Measurements from ENCODE around the gene CPSF3.
"Not testable (repeated sequence)": the region's sequence is repeated elsewhere in the genome, so short reads cannot be mapped to it uniquely, and the experiment has no call there.

Gene CPSF3

DNA sequence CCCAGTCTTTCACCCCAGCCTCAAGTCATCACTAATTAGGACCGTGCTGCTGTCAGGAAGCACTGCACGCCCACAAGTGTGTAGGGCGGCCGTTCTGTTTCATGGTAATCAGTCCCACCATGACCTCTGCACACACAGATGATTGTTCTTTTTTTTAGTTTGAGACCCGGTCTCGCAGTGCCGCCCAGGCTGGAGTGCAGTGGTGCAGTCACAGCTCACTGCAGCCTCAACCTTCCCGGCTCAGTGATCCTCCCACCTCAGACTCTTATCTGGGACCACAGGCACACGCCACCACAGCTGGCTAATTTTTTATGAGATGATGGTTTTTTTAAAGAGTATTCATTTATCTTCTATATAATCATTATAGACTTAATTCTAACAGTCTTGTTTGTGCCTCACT, 49.1 kb downstream of the CPSF3 start:
- no peak for DNase-seq

DNA sequence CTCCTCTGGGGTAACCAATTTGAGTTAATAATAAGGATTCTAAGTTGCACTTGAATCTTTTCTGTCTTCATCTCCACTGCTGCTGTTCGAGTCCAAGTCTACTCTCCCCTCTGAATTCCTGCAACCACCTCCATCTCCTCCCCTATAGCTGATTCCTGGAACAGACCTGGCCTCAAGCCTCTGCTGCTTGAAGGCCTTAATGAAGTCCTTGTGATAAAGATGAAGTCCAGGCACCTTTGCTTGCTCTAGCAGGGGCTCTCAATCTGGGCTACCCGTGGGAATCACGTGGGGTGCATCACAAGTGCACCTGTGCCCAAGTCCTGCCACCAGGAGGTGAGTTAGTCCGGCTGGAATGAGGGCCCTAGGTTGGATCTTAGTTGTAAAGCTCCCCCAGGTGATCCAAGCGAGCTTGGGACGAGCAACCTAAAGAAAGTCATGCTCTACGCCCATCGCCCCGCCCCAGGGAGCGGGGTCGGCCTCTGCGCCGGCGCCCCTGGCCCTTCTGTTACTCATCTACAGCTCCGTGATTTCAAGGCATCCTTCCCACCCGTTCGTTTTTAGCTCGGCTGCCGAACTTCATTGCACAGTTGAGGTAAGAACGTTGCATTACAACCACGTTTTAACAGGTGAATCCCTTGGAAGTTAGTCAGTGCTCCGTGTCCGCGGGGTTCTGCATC, 50.0 kb downstream of the CPSF3 start:
- DNase-seq: peak; percentile 37

DNA sequence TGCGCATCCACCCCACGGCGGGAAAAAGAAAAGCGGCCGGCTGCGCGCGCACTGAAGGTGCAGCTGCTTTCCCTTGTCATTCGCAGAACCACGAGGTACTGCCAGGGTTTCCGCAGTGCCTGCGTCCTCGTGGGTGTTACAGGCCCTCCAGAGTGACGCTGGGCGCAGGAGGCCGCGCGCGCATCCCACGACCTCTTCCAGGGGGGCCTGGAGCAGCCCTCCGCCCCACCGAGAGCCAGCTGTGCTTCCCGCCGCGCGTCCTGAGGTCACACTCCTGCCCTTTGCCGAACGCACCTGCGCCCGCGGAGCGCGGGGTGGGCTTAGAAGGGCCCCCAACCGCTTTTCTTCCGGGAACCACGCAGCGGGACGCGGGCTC, 50.5 kb downstream of the CPSF3 start:
- DNase-seq: peak; percentile 50

DNA sequence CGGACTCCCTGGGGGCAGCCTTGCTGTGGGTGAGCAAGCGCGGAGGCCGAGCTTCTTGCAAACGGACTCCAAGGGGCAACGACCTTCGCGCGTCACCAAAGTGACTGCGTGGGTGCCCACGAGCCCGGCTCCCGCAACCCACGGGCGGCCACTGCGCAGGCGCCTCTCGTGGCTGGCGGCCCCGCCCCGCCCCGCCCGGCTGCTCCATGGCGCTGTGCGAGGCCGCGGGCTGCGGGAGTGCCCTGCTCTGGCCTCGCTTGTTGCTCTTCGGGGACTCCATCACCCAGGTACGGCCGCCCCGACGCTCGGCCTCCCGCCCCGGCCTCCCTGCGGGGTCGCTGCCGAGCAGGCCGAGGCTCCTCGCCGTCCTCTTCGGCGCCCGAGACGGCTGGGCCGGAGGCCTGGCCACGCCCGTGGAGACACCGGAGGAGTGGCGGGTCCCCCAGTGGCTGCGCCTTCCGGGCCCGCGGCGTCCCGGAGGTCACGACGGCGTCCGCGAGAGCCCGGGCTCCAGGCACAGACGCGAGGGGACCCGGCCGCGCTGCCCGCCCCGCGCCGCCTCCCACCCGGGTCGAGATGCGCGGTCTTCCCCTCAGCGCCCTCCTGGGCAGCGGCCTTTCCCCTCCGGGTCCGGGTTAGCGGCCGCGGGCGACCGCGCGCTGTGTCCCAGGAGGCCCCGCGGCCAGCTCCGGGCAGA, 51.1 kb downstream of the CPSF3 start, which contains the start of gene IAH1:
IAH1 (plus strand) TSS at position 191 of the 697 bp plus-strand sequence; CDS start at position 207, 16 bp downstream.
- peak; percentile 77 for DNase-seq

DNA sequence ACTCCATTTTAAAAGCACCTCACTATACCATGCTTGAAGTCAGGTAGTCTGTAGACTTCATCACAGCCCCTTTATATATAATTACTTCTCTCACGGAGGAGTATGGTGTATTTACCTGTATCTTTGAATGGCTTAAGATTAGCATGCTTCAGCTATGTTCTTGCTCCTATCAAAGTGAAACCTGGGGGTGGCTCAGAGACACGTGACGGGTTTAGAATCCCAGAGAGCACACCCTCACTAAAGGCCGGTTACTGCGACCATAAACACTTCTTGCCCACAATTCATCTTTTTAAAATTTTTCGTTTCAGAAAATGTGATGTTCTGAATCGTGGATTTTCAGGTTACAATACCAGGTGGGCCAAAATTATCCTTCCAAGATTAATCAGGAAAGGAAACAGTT, 54.5 kb downstream of the CPSF3 start:
- no peak for DNase-seq

DNA sequence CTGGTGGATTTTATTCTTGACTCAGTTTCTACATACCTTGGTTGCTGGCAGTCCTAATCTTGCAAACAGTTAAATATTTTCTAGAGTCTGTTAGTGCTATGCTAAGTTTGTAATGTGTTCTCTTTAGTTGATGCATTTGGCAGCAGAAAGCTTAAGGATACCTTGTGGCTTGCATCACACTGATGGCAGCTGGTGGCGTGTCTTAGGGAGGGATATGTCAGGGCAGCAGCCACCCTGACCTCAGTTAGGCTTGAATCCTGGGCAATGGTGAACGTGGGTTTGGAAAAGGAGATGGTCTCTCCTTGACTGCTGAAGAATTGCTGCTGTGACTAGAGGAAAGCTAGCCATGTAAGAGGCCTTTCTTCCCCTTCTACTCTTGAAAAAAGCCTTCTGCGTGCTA, 55.1 kb downstream of the CPSF3 start:
- no peak for DNase-seq

DNA sequence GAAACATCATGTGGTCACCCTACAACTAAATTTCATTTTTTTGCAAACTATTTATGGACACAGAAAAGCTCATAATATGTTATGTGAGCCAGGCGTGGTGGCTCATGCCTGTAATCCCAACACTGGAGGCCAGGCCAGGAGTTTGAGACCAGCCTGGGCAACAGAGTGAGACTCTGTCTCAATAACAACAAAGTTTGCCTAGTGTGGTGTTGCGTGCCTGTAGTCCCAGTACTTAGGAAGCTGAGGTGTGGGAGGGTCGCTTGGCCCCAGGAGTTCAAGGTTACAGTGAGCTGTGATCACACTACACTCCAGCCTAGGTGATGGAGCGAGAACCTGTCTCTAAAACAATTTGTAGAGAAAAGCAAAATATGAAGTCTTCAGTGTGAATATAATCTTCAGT, 56.7 kb downstream of the CPSF3 start:
- DNase-seq: no peak

DNA sequence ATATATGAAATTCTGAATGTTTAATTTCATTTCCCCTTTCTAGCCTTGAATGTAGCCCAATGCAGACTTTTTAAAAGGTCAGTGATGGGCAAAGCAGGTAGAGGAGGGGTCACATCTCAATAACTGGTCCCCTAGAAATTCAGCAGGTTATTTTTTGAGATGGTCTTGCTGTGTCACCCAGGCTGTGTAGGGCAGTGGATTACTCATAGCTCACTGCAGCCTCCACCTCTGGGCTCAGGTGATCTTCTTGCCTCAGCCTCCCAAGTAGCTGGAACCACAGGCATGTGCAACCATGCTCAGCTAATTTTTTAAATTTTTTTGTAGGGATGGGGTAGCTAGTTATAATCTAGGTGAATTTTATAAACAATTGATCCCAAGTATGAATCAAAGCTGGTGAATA, 59.7 kb downstream of the CPSF3 start:
- no peak for DNase-seq

DNA sequence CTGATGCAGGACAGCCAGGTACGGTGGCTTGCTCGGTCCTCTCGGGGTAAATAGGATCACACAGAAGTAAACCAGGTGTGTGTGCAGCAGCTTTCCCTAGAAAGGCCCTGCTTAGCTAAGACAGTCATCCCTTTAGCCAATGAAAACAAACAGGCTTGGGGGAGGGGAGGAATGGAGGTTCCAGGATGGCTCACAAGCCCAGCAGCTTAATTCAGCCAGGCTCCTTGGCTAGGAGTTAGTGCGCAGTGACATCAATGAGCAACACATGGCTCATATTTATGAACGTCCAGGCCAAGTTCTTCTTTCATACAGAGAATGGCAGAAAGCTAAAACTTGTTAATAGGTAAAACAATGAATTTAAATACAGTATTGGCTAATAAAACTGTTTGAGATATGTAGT, 61.1 kb downstream of the CPSF3 start:
- DNase-seq: no peak

DNA sequence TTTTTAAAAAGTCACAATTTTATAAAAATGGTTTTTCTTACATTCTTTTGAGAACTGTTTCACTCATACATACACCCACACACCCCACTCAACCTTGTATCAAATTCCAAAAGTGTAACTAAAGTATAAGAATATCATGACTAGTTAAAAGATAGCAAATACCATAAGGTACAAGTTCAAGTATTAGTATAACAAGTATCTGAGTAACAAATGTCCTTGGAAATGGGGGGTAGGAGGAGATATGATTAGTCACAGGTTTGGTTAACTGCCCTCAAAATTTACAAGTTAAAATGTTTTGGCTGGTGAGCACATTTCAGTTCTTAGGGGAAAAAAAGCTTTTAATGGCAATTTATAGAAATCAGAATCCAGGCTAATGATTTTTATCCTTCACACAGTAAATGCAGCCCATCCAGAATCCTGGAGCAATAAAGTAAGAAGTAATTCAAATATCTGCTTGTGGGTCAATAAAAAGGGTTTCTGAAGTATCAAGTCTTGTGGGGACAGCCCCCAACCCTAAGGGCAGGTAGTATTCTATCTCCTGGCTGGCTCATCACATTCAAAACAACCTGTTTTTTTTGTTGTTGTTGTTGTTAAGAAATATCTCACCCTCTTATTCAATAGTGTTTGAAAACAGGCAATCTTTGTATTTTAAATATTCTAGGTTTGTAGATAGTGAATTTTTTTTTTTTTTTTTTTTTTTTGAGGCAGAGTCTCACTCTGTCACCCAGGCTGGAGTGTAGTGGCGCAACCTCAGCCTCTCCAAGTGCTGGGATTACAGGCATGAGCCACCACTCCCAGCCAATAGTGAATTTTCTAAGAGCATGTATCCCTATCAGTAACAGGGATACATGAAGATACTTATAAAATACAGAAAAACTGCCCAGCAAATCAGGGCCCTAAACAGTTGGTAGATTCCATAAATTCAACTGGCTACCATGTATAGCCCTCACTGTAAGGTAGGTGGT, 65.4 kb downstream of the CPSF3 start:
- DNase-seq: no peak

DNA sequence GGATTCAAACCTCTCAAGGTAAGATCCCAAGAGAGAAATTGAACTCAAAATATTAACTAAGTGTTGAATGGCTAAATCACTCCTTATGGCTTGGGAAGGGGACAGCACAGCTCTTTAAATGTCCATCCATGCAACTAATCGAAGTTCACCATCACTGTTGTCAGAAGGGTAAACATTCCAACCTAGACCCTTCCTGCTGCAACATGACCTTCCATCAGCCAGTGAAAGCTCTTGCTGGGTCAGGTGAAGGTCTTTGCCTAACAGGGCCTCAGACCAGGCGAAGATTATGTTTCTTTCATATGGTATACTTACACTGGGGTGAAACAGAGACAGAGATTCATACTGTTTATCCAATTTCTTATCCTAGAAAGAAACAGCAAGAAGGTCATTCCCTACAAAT, 67.3 kb downstream of the CPSF3 start:
- no peak for DNase-seq

DNA sequence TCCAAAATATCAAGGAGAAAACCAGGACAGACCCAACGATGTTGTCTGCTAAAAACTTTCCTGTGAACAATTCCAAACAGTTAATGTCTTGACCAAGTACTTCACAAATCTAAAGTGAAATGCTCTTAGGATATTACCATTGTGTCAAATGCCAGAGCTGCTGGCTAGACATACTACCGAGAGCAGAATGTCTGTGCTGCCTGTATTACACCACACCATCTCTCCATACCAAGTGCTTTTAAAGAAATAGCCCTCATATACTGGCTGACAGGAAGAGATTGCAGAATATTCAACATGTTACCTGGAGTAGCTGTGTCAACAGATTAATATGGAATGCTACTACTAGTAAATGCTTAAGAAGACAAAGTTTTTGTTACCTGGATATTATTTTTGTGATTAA, 69.5 kb downstream of the CPSF3 start:
- DNase-seq: no peak

DNA sequence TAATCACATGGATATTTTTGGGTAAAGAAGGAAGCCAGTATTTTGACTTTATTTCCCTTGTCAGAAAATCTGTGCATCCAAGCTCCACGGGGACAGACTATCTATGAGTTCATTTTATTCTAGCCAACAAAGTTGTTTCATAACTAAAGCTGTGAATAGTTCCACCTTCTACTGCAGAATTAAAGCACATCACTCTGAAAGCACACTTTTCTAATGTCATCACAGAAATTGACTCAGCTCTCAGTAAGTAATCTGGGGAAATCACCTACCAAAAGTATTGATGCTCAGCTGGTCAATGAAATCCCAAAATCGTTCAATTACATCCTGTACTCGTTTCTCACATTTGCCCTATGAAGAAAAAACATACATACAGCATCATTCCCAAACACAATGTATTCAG, 70.0 kb downstream of the CPSF3 start:
- DNase-seq: no peak

DNA sequence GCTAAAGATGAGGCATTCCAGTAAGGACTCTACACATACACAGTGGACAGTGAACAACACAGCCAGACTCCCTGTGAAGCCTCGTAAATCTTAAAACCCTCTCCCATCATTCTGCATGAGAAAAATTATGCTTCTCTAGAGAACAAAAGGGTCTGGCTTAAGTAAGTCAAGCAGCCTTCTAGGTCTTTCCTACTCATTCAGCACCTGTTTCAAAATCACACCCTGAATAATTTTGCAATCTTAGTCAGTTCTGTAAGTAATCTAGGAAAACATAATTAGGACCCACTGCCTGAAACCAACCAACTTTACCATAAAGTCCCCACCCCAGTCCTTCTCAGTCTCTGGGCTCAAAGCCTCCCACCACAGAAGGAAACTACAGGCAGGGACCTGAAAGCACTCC, 70.6 kb downstream of the CPSF3 start:
- DNase-seq: no peak

DNA sequence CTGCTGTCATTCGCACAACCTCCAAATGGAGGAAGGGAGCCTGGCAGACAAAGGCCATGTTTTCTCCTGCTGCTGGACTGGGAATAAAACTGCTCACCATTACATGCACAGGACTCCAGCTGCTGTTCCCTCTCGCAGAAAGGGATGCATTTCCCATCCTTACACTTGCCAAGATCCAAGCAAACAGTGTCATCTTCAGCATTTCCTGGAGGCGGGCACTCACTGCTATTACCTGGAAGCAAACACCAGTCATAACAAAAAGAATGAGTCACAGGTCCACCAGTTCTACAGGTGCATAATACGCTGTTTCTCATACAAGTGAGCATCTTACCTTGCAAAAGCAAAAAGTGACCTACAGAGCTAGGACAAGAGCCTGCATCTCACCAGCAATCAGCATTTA, 73.6 kb downstream of the CPSF3 start:
- no peak for DNase-seq

DNA sequence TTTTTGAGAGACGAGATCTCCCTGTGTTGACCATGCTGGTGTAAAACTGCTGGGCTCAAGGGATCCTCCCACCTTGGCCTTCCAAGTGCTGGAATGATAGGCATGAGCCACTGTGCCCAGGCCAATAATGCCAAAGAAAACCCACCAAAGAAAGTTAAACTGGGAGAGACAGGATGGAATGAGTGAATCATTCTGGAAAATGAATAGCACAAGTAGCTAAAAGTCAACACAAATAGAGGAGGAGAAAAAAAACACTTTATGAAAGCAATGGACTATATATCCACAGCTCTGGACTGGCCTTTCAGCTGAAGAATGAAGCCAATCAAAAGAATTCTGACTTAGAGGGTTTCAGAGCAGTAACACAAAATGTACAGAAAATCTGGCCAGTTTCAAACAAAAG, 74.8 kb downstream of the CPSF3 start:
- no peak for DNase-seq

DNA sequence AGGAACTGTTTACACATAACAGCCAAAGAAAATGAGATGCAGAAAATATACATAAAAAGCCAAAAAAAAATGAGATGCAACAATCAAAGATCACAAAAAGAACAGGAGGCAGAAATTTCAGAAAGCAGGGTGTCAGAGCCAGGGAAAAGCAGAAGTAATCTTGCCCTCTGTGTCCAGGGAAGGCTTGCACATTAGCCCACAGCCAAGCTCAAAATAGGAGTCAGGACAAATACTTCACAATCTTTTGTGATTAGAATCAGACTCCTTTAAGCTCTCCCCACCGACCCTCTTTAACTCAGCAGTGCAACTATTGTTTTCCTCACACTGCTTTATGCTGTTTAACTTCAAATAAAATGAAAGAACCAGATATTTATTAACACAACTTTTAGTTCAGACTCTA, 85.5 kb downstream of the CPSF3 start:
- no peak for DNase-seq

DNA sequence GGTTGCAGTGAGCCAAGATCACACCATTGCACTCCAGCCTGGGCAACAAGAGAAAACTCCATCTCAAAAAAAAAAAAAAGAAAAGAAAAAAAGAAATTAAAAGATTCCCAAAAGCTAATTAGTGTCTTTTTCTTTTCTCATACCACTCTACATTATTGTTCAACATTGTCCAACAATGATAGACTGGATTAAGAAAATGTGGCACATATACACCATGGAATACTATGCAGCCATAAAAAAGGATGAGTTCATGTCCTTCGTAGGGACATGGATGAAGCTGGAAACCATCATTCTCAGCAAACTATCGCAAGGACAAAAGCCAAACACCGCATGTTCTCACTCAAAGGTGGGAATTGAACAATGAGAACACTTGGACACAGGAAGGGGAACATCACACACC, 90.5 kb downstream of the CPSF3 start:
- DNase-seq: not testable (repeated sequence)

DNA sequence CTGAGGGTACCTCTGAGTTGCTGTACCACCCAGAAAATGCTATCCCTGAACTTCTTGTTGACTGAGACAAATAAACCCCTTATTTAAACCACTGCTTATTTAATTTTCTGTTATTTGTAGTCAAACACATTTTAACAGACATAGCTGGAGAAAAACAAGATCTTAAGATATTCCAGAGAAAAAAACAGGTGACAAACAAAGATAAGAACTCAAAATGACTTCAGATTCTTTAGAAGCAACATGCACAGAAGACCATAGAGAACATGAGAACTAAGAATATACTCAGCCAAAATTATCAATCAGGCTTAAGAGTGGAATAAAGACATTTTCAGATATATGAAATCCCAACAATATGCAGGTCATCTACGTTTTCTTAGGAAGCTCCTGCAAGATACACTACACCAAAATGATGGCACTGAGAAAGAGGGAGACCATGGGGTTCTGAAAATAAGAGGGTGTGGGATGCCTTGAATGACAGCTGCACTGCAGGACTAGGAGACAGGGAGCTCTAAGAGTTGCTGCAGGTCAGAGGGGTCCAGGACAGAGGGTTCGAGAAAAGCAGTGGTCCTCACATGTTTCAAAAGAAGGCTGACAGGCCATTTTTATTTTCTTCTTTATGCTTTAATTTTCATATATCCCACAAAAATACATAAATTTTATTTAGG, 93.8 kb downstream of the CPSF3 start:
- no peak for DNase-seq

DNA sequence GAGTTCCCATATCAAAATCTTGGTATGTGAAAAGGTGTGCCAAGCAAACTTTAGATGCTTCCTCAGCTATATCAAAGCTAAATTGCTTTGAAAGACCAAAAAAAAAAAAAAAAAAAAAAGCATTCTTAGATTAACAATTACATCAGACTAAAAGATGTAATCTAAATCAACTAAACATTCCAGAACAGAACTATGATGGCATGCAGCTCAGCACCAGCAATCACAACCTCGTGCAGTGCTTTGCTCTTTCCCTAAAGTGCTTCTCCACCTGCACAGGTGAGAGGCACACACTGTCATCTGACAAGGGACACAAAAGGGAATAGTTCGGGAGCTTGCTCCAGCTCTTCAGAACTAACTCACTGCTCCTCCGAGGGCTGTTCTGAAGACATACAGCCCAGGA, 94.7 kb downstream of the CPSF3 start:
- DNase-seq: no peak

DNA sequence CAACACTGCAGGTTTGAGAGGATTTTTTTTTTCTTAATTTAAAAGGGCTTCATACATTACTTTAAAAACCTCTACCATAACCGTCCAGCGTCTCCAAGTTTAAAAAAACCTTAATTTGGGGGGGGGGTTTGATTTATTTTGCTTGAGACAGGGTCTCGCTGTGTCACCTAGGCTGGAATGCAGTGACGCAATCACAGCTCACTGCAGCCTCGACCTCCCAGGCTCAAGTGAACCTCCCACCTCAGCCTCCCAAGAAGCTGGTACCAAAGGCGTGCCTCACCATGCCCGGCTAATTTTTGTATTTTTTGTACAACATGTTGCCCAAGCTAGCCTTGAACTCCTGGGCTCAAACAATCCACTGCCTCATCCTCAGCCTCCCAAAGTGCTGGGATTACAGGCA, 95.3 kb downstream of the CPSF3 start:
- DNase-seq: no peak

DNA sequence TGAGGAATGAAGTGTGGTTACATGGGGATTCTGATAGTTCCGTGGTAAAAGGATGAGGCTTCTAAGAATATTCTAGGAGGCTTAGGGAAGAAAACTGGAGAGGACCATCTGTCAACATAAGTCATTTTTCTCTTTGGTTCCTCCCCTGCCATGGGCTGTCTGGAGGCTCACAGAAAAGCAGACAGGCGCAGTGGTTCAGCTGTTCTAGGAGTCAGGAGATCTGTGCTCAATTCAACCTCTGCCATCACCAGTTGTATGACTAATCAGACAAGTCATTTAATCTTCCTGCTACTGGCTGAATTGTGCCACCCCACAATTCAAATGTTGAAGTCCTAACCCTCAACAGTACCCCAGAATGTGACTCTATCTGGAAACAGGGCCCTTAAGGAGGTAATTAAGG, 95.8 kb downstream of the CPSF3 start:
- DNase-seq: no peak
